ENCODE data around the gene PHACTR1.

DNA sequence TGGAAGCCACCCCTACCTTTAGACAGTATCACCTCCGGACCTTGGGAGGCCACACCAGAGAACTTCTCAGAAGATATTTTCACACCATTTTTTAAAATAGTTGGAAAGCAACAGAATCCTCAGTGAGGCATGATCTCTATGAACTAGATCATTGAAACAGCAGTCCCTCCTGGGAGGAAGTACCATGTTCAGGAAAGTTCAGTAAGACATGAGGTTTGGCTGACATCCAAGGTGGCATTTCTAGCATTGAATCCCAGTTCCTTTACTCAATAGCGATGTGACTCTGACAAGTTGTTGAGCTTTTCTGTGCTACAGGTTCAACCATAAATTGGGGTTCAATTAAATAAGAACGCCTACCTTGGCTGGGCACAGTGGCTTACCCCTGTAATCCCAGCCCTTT, 442.7 kb downstream of the PHACTR1 start:
- no peak for TF ChIP-seq TARDBP (IDR thresholded peaks at IDR 0.05)
- no peak for TF ChIP-seq ARNT (IDR thresholded peaks at IDR 0.05)
- TF ChIP-seq ZNF384 (IDR thresholded peaks at IDR 0.05): no peak
- no peak for TF ChIP-seq BHLHE40 (IDR thresholded peaks at IDR 0.05; ENCODE audit: borderline replicate concordance)
